Measurements from ENCODE around the gene WFS1. TPM values are rescaled to one million over a fixed set of nuclear protein-coding genes. Genes with fewer than 3 reads are reported as not detected.

The WFS1 gene
- total RNA-seq, 1 donor from 2014 or later, result 14.3 TPM

- DNase-seq (ENCODE audit: low spot score) (no peak), ATAC-seq (no peak)
Measured at GRCh38 chr4:6235012-6235411, 34.6 kb upstream of the WFS1 start.

GRCh38 chr4:6235901-6236640, 33.6 kb upstream of the WFS1 start:
- ATAC-seq (no peak), DNase-seq (ENCODE audit: low spot score) (no peak)

- ATAC-seq (no peak), DNase-seq (ENCODE audit: low spot score) (no peak)
Measured at GRCh38 chr4:6236816-6237390, 32.7 kb upstream of the WFS1 start.

GRCh38 chr4:6239486-6239885, 30.2 kb upstream of the WFS1 start:
- ATAC-seq (no peak), DNase-seq (ENCODE audit: low spot score) (no peak)

- DNase-seq (ENCODE audit: low spot score) (no peak), ATAC-seq (no peak)
Measured at GRCh38 chr4:6239968-6240367, 29.7 kb upstream of the WFS1 start.

- DNase-seq (ENCODE audit: low spot score) (no peak), ATAC-seq (no peak)
Measured at GRCh38 chr4:6241062-6241845, 28.4 kb upstream of the WFS1 start.

GRCh38 chr4:6242271-6243029, 27.2 kb upstream of the WFS1 start:
- DNase-seq (ENCODE audit: low spot score) (no peak), ATAC-seq (no peak)

GRCh38 chr4:6245246-6246169, 24.1 kb upstream of the WFS1 start:
- DNase-seq (ENCODE audit: low spot score) (no peak), ATAC-seq (no peak)

GRCh38 chr4:6246170-6246634, 23.4 kb upstream of the WFS1 start:
- no peak for ATAC-seq
- no peak for DNase-seq (ENCODE audit: low spot score)

- no peak for DNase-seq (ENCODE audit: low spot score)
Measured at GRCh38 chr4:6248394-6248793, 21.3 kb upstream of the WFS1 start.

GRCh38 chr4:6250235-6250983, 19.2 kb upstream of the WFS1 start:
- DNase-seq (ENCODE audit: low spot score) (no peak), ATAC-seq (peak; percentile 94)

More at GRCh38 chr4:6248394-6248793, 21.3 kb upstream of the WFS1 start:
- no peak for ATAC-seq

- ATAC-seq, result no peak
Measured at GRCh38 chr4:6250984-6251295, 18.7 kb upstream of the WFS1 start.

GRCh38 chr4:6251365-6251764, 18.3 kb upstream of the WFS1 start:
- DNase-seq (ENCODE audit: low spot score), result no peak
- ATAC-seq, result no peak

More at GRCh38 chr4:6250984-6251295, 18.7 kb upstream of the WFS1 start:
- no peak for DNase-seq (ENCODE audit: low spot score)

- no peak for DNase-seq (ENCODE audit: low spot score)
- ATAC-seq, result no peak
Measured at GRCh38 chr4:6252051-6252450, 17.6 kb upstream of the WFS1 start.

- DNase-seq (ENCODE audit: low spot score), result no peak
- ATAC-seq, result no peak
Measured at GRCh38 chr4:6253111-6253510, 16.5 kb upstream of the WFS1 start.

GRCh38 chr4:6253961-6254360, 15.7 kb upstream of the WFS1 start:
- ATAC-seq (no peak), DNase-seq (ENCODE audit: low spot score) (no peak)

- ATAC-seq (no peak), DNase-seq (ENCODE audit: low spot score) (no peak)
Measured at GRCh38 chr4:6256141-6256540, 13.5 kb upstream of the WFS1 start.

GRCh38 chr4:6257247-6258025, 12.2 kb upstream of the WFS1 start:
- no peak for DNase-seq (ENCODE audit: low spot score)
- ATAC-seq, result peak; percentile 16

GRCh38 chr4:6258026-6258360, 11.7 kb upstream of the WFS1 start:
- DNase-seq (ENCODE audit: low spot score) (no peak), ATAC-seq (no peak)

Measured in left lobe of liver (tissue), 2 donors.